Neutrophil (primary cell): Measurements from ENCODE around the gene LRRC43.

Source experiments
- H3K27ac ChIP-seq: fragments of 200-600 bp; sonication (generic); 2 replicates; pipeline ENCODE4 v1.5.1; 2016; ENCODE audit warnings: mild to moderate bottlenecking, moderate library complexity
- H3K27me3 ChIP-seq: fragments of 200-600 bp; sonication (generic); 2 replicates; pipeline ENCODE4 v1.6.0; 2016; ENCODE audit warnings: mild to moderate bottlenecking
- H3K36me3 ChIP-seq: fragments of 200-600 bp; sonication (generic); 2 replicates; pipeline ENCODE4 v1.5.1; 2017
- H3K4me1 ChIP-seq, 2 experiments: fragments of 200-600 bp in 1 of 2; sonication (generic) in 1 of 2; 1 replicate in 1 of 2; 2 replicates in 1 of 2; pipeline versions ENCODE4 v1.5.1 to v1.6.1; 2013 to 2016; ENCODE audit warnings: low read depth in 1 of 2, low read length in 1 of 2, mild to moderate bottlenecking in 1 of 2, moderate library complexity in 1 of 2; ENCODE audit not compliant: control insufficient read depth in 1 of 2, insufficient read depth in 1 of 2
- H3K4me3 ChIP-seq, 2 experiments: fragments of 200-600 bp in 1 of 2; sonication (generic) in 1 of 2; 1 replicate in 1 of 2; 2 replicates in 1 of 2; pipeline ENCODE4 v1.5.1; 2013 to 2016; ENCODE audit warnings: low read depth in 1 of 2, low read length in 1 of 2, mild to moderate bottlenecking in 1 of 2, moderate library complexity in 1 of 2
- H3K9me3 ChIP-seq: fragments of 200-600 bp; sonication (generic); 2 replicates; pipeline ENCODE4 v1.5.1; 2016
- CTCF ChIP-seq: fragments of 200-600 bp; sonication (generic); IDR thresholded peaks from 2 replicates; pipeline ENCODE4 v1.5.1; 2016; ENCODE audit warnings: antibody characterized with exemption

Gene LRRC43

GRCh38 chr12:122189626-122190475 is 6.9 kb downstream of the LRRC43 start:
- Histone ChIP-seq H3K27ac (no peak overlapping the region), H3K27me3 (peaks cover 6% of the 10 kb centered on the region)

GRCh38 chr12:122190842-122191668 is 8.1 kb downstream of the LRRC43 start:
- no peak overlapping the region for H3K4me3 ChIP-seq
- H3K9me3 ChIP-seq: no peaks in the 10 kb centered on the region
- no peaks in the 10 kb centered on the region for H3K27me3 ChIP-seq
- TF ChIP-seq CTCF: no peak
- no peaks in the 10 kb centered on the region for H3K4me1 ChIP-seq
- no peak overlapping the region for H3K27ac ChIP-seq
- no peaks in the 10 kb centered on the region for H3K36me3 ChIP-seq

More at GRCh38 chr12:122189626-122190475, 6.9 kb downstream of the LRRC43 start:
- no peak for TF ChIP-seq CTCF
- Histone ChIP-seq H3K4me1 (no peaks in the 10 kb centered on the region), H3K9me3 (no peaks in the 10 kb centered on the region), H3K36me3 (no peaks in the 10 kb centered on the region), H3K4me3 (no peak overlapping the region)

GRCh38 chr12:122192441-122192840 is 9.5 kb downstream of the LRRC43 start:
- Histone ChIP-seq H3K36me3 (no peaks in the 10 kb centered on the region), H3K9me3 (no peaks in the 10 kb centered on the region), H3K4me1 (no peaks in the 10 kb centered on the region), H3K27ac (no peak overlapping the region), H3K27me3 (peaks cover 9% of the 10 kb centered on the region), H3K4me3 (no peak overlapping the region)
- TF ChIP-seq CTCF: no peak

GRCh38 chr12:122194804-122195203 is 11.9 kb downstream of the LRRC43 start:
- Histone ChIP-seq H3K9me3 (no peaks in the 10 kb centered on the region), H3K27me3 (peaks cover 28% of the 10 kb centered on the region), H3K36me3 (no peaks in the 10 kb centered on the region), H3K27ac (no peak overlapping the region), H3K4me1 (no peaks in the 10 kb centered on the region), H3K4me3 (no peak overlapping the region)
- TF ChIP-seq CTCF: no peak

GRCh38 chr12:122195405-122195804 is 12.5 kb downstream of the LRRC43 start:
- TF ChIP-seq CTCF: no peak
- Histone ChIP-seq H3K4me1 (no peaks in the 10 kb centered on the region), H3K27me3 (peaks cover 34% of the 10 kb centered on the region), H3K9me3 (no peaks in the 10 kb centered on the region), H3K4me3 (no peak overlapping the region), H3K27ac (no peak overlapping the region), H3K36me3 (no peaks in the 10 kb centered on the region)
